ENCODE data around the gene FBF1.
A peak's percentile ranks its signal among the peaks of the same experiment; 100 is the strongest.

The FBF1 gene

DNA sequence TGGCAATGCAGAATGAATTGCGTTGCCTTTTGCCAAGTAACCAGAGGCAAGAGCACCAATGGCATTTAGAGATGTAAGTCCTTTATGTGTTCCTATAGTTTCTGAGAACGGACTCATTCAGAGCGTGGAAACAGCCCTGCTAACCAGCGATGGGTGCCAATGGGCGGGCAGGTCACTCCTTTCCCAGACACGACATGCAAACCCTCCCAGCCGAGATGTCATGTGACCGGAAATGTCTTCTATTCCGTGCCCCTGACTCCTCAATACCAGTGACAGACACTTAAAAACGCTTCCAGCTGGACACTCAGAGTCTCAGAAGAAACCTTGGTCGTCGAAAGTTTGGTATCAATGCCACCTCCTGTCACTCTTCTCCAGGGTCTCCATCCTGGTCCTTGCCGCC is 3.2 kb downstream of the FBF1 start:
- Mint-ChIP-seq H3K9me3 (no peaks in the 10 kb centered on the region), H3K27ac (no peak overlapping the region), H3K4me1 (peaks cover 8% of the 10 kb centered on the region), H3K27me3 (ENCODE audit: low read depth) (no peaks in the 10 kb centered on the region), H3K36me3 (ENCODE audit: low read depth) (peaks cover 3% of the 10 kb centered on the region), H3K4me3 (peak overlapping the region in 2 of 3 experiments; percentile 28 to 61)
- TF ChIP-seq, protein P1, sequence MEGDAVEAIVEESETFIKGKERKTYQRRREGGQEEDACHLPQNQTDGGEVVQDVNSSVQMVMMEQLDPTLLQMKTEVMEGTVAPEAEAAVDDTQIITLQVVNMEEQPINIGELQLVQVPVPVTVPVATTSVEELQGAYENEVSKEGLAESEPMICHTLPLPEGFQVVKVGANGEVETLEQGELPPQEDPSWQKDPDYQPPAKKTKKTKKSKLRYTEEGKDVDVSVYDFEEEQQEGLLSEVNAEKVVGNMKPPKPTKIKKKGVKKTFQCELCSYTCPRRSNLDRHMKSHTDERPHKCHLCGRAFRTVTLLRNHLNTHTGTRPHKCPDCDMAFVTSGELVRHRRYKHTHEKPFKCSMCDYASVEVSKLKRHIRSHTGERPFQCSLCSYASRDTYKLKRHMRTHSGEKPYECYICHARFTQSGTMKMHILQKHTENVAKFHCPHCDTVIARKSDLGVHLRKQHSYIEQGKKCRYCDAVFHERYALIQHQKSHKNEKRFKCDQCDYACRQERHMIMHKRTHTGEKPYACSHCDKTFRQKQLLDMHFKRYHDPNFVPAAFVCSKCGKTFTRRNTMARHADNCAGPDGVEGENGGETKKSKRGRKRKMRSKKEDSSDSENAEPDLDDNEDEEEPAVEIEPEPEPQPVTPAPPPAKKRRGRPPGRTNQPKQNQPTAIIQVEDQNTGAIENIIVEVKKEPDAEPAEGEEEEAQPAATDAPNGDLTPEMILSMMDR (IDR thresholded peaks at IDR 0.05; ENCODE audit: unreplicated experiment in 3 of 3) = no peak

DNA sequence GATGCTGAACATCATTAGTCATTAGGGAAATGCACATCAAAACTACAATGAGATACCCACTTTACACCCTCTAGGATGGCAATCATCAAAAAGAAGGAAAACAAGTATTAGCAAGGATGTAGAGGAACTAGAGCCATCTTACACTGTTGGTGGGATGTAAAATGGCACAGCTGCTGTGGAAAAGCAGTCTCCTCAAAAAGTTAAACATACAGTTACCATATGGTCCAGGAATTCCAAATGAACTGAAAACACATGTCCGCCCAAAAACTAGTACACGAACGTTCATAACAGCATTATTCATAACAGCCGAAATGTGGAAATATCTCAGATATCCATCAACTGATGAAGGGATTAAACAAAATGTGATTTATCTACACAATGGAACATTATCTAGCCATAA is 7.0 kb downstream of the FBF1 start:
- Mint-ChIP-seq H3K27me3 (ENCODE audit: low read depth) (no peaks in the 10 kb centered on the region), H3K27ac (no peak overlapping the region), H3K4me3 (no peak overlapping the region), H3K36me3 (ENCODE audit: low read depth) (no peaks in the 10 kb centered on the region), H3K9me3 (no peaks in the 10 kb centered on the region), H3K4me1 (no peaks in the 10 kb centered on the region)
- TF ChIP-seq, protein P1 (IDR thresholded peaks at IDR 0.05; ENCODE audit: unreplicated experiment in 3 of 3) = no peak

DNA sequence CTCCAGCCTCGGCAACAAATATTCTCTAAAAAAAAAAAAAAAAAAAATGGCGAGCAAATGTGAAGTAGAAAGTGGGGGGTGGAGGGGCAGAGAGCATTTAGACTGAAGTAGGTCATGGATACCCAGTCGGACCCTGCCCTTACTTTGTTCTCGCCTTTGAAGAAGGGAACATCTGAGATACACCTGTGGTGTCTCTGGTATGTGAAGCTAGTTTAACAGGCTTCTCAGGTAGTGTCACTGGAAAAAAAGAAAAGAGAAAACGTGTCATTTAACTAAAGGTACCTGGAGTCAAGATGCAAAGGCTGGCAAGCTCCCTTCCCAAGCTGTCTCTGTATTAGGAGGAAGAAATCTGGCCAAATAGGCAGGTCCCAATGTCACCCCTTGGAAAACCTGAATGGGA is 8.0 kb downstream of the FBF1 start:
- no peak overlapping the region for H3K27ac Mint-ChIP-seq
- peaks cover 4% of the 10 kb centered on the region for H3K36me3 Mint-ChIP-seq (ENCODE audit: low read depth)
- no peaks in the 10 kb centered on the region for H3K27me3 Mint-ChIP-seq (ENCODE audit: low read depth)
- H3K4me1 Mint-ChIP-seq = no peaks in the 10 kb centered on the region
- no peak overlapping the region for H3K4me3 Mint-ChIP-seq
- H3K9me3 Mint-ChIP-seq = no peaks in the 10 kb centered on the region
- TF ChIP-seq, protein P1 (IDR thresholded peaks at IDR 0.05; ENCODE audit: unreplicated experiment in 3 of 3) = no peak

DNA sequence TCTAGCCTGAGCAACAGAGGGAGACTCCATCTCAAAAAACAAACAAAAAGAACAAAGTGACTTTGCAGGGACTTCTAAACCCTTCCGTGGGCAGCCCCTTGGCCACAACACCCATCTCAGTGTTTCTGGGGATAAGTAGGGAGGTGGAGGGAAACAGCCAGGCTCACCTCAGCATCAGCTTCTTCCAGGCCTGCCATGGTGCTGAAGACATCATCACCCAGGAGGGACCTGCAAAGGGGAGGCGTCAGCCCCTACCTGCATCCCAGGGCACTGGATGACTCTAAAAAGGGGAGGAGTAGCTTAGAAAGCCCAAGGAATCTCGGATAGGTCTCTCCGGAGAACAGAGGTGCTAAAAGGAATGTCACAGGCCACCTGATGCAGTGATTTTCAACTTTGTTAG is 9.8 kb downstream of the FBF1 start:
- no peak overlapping the region for H3K4me3 Mint-ChIP-seq
- H3K9me3 Mint-ChIP-seq = no peaks in the 10 kb centered on the region
- H3K27ac Mint-ChIP-seq = no peak overlapping the region
- TF ChIP-seq, protein P1 (IDR thresholded peaks at IDR 0.05; ENCODE audit: unreplicated experiment in 3 of 3) = no peak
- peaks cover 5% of the 10 kb centered on the region for H3K36me3 Mint-ChIP-seq (ENCODE audit: low read depth)
- no peaks in the 10 kb centered on the region for H3K27me3 Mint-ChIP-seq (ENCODE audit: low read depth)
- no peaks in the 10 kb centered on the region for H3K4me1 Mint-ChIP-seq

DNA sequence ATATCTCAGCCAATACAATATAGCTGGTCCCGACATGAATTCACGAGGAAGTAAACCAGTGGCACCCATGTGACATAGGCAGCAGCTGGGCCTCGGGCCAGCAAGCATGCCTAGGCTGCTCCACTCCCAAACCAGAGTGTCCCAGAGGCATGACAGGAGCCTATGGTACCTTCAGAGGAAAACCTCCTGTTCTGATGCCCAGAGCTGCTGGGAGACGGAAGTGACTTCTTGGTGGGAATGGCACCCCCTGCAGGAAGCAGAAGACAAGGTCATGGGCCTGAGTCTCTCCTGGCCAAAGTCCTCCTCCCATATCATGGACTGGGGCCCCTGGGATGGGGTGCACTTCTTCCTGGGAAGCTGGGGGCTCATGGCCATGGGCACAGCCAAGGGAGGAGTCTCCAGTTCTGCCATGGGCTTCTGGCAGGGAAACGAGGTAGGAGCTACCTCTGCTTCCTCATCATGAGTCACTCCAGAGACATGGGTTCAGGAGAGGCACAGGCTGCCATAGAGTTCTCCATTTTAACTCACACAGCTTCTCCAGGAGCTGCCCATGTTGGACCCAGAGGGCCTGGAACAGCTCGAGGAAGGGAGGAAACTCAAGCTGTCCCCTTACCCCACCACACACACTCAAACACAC is 13.4 kb downstream of the FBF1 start:
- H3K27ac Mint-ChIP-seq = no peak overlapping the region
- H3K9me3 Mint-ChIP-seq = no peaks in the 10 kb centered on the region

DNA sequence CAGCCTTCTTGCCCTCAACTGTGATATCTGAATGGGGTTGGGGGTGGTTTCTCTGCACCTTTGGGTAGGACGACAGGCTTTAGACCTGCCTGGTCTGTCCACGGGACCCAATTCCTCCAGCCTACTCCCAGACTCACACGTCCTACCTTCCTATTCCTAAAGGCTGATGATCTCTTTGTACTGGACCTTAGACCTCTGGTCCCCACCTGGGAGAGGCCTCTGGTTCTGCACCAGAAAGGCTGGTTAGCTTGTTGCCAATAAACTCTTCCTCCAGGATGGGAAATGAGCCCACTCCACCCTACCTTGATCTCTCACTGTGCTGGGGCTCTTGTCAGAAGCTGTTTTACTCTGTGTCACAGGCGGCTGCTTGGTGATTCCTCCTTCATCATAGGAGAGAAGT is 14.4 kb downstream of the FBF1 start:
- Mint-ChIP-seq H3K4me1 (no peaks in the 10 kb centered on the region), H3K27me3 (ENCODE audit: low read depth) (no peaks in the 10 kb centered on the region), H3K27ac (no peak overlapping the region), H3K9me3 (no peaks in the 10 kb centered on the region), H3K36me3 (ENCODE audit: low read depth) (peaks cover 5% of the 10 kb centered on the region), H3K4me3 (no peak overlapping the region)
- TF ChIP-seq, protein P1 (IDR thresholded peaks at IDR 0.05; ENCODE audit: unreplicated experiment in 3 of 3) = no peak

More for the DNA sequence above, 13.4 kb downstream of the FBF1 start:
- TF ChIP-seq, protein P1 (IDR thresholded peaks at IDR 0.05; ENCODE audit: unreplicated experiment in 3 of 3) = peak in 1 of 3 experiments; percentile 31
- no peaks in the 10 kb centered on the region for H3K4me1 Mint-ChIP-seq
- H3K4me3 Mint-ChIP-seq = no peak overlapping the region
- no peaks in the 10 kb centered on the region for H3K27me3 Mint-ChIP-seq (ENCODE audit: low read depth)
- peaks cover 5% of the 10 kb centered on the region for H3K36me3 Mint-ChIP-seq (ENCODE audit: low read depth)

Data from nephron (organoid).